Skeletal muscle cell (primary cell): ENCODE measurements around the gene TNFAIP8.
A peak's percentile ranks its signal among the peaks of the same experiment; 100 is the strongest.

Experiments used
- DNase-seq: peaks from one replicate; pipeline ENCODE4 v3.0.0-alpha.2; 2010; ENCODE audit warnings: low read depth
- H3K4me3 ChIP-seq: 2 replicates; pipeline ENCODE4 v1.5.1; 2011; ENCODE audit warnings: low read depth, mild to moderate bottlenecking, control low read depth, low read length, moderate library complexity

The TNFAIP8 gene

GRCh38 chr5:119355685-119356611 lies at the start of gene TNFAIP8:
TSS of gene TNFAIP8 (plus strand) at chr5:119356019. CDS start at chr5:119356091, 72 bp downstream.
- H3K4me3 ChIP-seq: peak within 1 kb of the TSS; percentile 57
- no peak for DNase-seq

- no peak for DNase-seq
- H3K4me3 ChIP-seq: no peak overlapping the region
Observed at GRCh38 chr5:119307170-119307569, 48.6 kb upstream of the TNFAIP8 start.

DNA sequence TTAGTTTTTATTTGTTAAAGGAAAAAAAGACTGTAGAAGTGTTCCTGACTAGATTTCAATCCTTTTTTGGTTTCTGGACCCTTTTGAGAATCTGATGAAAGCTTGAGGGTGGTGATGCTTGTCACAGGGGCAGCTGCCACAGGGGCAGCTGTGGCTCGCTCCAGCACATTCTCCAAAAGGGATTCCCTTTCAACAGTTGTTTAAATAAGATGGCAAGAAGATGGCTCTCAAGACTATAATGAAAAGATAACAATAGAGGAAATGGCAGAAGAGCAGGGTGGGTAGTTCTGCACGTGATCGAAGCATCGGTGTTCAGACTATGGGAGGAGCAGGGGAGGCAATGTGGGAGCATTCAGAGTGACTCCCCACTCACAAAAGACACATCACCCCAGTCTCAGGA lies 46.5 kb upstream of the TNFAIP8 start:
- H3K4me3 ChIP-seq: no peak overlapping the region
- no peak for DNase-seq

GRCh38 chr5:119311688-119312087 lies 44.1 kb upstream of the TNFAIP8 start:
- DNase-seq: no peak
- H3K4me3 ChIP-seq: no peak overlapping the region

DNA sequence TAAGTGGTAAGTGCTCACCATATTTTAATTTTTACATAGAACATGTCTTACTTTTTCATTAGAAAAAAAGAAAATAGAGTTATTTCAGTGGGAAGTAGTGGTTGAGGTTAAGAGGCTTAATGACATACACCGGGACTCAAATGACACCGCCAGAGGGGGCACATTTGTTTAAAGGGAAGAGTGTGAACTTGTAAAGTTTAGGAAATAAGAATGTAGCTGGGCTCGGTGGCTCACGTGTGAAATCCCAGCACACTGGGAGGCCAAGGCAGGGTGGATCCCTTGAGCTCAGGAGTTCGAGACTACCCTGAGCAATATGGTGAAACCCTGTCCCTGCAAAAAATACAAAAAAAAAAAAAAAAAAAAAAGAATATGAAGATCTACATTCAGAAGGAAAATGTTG lies 43.4 kb upstream of the TNFAIP8 start:
- no peak for DNase-seq
- H3K4me3 ChIP-seq: no peak overlapping the region

- no peak overlapping the region for H3K4me3 ChIP-seq
- DNase-seq: no peak
Observed at GRCh38 chr5:119313197-119313596, 42.6 kb upstream of the TNFAIP8 start.

DNA sequence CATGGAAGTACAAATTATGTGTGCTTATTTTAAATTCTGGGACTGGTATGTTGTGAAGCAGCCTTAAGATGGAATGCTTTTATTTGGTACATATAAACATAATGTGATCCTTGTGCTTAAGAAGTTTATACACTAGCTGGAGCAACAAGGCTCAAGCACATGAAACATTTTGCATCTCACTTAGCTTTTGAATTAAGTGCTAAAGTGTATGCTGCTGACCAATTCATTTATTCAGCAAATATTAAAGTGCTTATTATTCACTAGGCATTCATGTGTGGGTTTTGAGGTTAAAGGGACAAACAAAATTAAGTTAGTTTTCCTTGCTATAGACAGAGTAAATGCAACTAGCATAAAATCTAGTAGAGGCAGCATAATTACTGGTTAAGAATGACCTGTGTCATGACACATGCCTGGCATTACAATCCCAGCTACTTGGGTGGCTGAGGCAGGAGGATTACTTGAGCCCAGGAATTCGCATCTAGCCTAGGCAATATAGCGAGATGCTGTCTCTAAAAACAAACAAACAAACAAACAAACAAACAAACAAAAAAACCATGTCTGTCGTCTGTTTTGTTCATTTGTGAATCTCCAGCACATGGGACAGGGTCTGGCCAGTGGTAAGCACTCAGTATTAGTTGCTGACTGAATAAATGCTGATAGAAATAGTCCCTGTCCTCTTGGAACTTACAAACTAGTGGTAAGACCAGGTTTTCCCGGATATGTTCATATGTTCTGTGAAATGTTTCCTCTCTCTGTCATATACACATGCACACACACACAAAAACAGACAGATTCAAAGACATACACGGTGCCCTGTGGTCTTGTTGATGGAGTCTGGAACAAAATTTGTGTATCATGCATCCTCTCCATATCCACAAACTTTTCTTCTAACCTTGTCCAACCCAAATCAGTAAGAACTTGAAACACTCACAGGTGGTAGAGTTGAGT lies 41.9 kb upstream of the TNFAIP8 start:
- no peak for DNase-seq
- no peak overlapping the region for H3K4me3 ChIP-seq

- DNase-seq: no peak
- H3K4me3 ChIP-seq: no peak overlapping the region
Observed at GRCh38 chr5:119315516-119315949, 40.3 kb upstream of the TNFAIP8 start.

DNA sequence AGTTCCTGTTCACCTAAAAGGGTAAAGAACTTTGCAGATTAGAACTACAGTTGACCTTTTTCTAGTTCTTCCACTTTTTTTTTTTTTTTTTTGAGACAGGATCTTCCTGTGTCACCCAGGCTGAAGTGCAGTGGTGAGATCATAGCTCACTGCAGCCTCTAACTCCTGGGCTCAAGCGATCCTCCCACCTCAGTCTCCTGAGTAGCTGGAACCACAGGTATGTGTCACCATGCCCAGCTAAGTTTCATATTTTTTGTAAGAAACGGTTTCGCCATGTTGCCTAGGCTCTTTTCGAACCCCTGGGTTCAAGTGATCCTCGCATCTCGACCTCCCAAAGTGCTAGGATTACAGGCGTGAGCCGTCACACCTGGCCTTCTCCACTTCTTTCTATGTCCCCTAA lies 39.7 kb upstream of the TNFAIP8 start:
- no peak overlapping the region for H3K4me3 ChIP-seq
- DNase-seq: no peak

DNA sequence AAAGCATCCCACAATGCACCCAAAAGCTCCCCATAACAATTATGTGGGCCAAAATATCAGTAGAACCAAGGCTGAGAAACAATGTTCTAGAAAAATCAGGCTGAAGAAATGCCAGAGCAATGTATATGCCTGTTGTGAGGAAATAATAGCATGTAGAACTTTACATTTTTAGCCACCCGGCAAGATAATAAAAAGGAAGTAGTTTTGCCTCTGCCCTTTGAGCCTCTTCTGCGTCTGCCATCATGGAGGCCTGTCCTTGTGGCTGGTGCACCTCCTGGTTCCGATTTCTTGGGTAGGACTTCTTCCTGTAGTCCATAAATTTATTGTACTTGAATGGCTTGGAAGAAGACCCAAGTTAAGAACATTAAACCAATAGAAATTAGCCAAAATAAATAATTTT lies 38.9 kb upstream of the TNFAIP8 start:
- DNase-seq: no peak
- no peak overlapping the region for H3K4me3 ChIP-seq

GRCh38 chr5:119318256-119318894 lies 37.4 kb upstream of the TNFAIP8 start:
- no peak overlapping the region for H3K4me3 ChIP-seq
- DNase-seq: no peak

GRCh38 chr5:119319401-119319800 lies 36.4 kb upstream of the TNFAIP8 start:
- no peak overlapping the region for H3K4me3 ChIP-seq
- DNase-seq: no peak

DNA sequence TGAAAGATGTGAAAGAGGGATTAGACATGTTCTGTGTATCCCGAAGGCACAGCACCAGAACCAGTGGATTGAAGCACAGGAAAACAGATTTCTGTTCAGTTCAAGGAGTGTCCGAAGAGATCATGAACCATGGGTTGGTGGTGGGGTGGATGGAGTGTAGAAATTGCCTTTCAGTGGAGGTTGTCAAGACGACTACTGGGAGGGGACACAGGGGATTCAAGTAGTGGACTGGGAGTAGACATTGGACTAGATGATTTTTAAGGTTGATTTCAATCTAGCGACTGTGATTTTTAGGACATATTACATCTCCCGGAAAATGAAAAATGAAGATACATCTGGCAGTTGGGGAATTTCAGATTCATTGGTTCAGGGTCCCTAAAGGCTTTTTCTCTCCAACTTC lies 35.9 kb upstream of the TNFAIP8 start:
- H3K4me3 ChIP-seq: no peak overlapping the region
- no peak for DNase-seq

GRCh38 chr5:119321569-119322311 lies 34.1 kb upstream of the TNFAIP8 start:
- DNase-seq: no peak
- no peak overlapping the region for H3K4me3 ChIP-seq

DNA sequence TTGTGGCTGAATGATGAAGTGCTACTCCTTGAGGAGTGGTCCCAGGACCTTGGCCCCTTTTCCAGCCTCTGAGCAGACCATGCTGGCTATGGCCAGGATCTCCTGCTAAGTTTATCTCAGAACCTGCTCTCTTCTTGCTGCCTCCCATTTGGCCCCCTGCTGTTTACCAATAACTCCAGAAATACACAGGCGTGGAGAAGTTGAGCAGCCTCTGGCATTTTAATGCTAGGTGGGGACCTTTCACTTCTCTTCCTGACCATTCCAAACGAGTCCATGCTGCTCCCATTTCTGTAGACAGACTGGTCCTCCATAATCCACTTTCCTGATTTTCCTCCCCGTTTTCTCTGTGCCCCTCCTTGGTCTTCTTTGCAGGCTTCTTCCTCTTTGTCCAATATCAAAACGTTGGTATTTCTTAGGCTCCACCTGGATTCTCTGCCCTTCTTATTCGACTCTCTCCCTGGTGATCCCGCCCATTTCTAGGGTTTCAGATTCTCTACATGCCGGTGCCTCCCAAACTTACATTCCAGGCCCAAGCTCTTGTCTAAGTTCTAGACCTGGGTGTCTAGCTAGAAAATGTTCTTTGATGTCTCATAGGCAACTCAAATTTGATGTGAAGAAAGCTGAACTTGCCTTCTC lies 33.4 kb upstream of the TNFAIP8 start:
- no peak overlapping the region for H3K4me3 ChIP-seq
- no peak for DNase-seq

GRCh38 chr5:119322948-119323537 lies 32.8 kb upstream of the TNFAIP8 start:
- no peak overlapping the region for H3K4me3 ChIP-seq
- no peak for DNase-seq

GRCh38 chr5:119323601-119324000 lies 32.2 kb upstream of the TNFAIP8 start:
- DNase-seq: no peak
- H3K4me3 ChIP-seq: no peak overlapping the region

DNA sequence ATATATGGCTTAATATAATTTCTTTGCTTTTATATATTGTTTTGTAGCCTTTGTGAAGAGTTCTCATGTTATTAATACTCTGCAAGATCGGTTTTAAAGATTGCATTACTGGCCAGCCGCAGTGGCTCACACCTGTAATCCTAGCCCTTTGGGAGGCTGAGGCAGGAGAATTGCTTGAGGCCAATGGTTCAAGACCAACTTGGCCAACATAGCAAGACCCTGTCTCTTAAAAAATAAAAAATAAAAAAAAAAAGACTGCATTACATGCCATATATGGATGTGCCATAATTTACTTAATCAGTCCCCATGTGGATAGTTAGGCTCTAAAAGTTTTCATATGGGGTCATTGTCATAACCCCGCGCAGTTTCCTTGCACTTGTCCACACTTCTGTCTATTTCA lies 31.0 kb upstream of the TNFAIP8 start:
- H3K4me3 ChIP-seq: no peak overlapping the region

More for the DNA sequence above, 31.0 kb upstream of the TNFAIP8 start:
- DNase-seq: no peak
